ENCODE results near the gene SSNA1.

DNA sequence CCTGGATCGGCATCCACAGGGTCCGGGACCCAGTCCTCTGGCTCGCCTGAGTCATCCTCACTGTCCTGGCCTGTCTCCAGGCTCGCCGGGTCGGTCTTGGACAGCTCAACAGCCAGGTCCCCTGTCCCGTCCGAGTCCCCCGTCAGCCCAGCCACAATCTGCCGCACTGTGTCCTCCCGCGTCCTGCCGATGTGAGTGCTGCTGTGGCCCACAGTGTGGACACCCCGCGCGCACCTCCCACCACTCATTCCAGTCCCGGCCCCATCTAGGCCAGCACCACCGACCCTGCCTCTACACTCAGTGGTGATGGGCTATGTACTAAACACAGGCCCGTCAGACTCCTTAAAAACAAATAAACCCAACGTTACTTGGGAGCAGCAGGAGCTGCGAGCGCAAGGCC lies 6.8 kb upstream of the SSNA1 start:
- TF ChIP-seq, protein P1, sequence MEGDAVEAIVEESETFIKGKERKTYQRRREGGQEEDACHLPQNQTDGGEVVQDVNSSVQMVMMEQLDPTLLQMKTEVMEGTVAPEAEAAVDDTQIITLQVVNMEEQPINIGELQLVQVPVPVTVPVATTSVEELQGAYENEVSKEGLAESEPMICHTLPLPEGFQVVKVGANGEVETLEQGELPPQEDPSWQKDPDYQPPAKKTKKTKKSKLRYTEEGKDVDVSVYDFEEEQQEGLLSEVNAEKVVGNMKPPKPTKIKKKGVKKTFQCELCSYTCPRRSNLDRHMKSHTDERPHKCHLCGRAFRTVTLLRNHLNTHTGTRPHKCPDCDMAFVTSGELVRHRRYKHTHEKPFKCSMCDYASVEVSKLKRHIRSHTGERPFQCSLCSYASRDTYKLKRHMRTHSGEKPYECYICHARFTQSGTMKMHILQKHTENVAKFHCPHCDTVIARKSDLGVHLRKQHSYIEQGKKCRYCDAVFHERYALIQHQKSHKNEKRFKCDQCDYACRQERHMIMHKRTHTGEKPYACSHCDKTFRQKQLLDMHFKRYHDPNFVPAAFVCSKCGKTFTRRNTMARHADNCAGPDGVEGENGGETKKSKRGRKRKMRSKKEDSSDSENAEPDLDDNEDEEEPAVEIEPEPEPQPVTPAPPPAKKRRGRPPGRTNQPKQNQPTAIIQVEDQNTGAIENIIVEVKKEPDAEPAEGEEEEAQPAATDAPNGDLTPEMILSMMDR (IDR thresholded peaks at IDR 0.05; ENCODE audit: insufficient read depth, low read depth, low read length) = no peak
- TF ChIP-seq EZH2 (IDR thresholded peaks at IDR 0.05; ENCODE audit: insufficient read depth, low read length) = no peak
